AG09309 (cell line): ENCODE data around the gene TRMT11.

ENCODE experiments used
- DNase-seq: peaks from one replicate; pipeline ENCODE4 v3.0.0-alpha.2; 2010; ENCODE audit warnings: low read depth
- H3K4me3 ChIP-seq: 2 replicates; pipeline ENCODE4 v1.5.1; 2011; ENCODE audit warnings: mild to moderate bottlenecking, low read depth, low read length, moderate library complexity; ENCODE audit not compliant: control insufficient read depth
- TF ChIP-seq, protein P1 (sequence below): IDR thresholded peaks from 2 replicates; pipeline ENCODE4 v1.5.1; 2011; ENCODE audit warnings: mild to moderate bottlenecking, low read depth, low read length, inconsistent platforms; ENCODE audit not compliant: insufficient read depth, control insufficient read depth; ENCODE audit errors: missing control alignments

Gene TRMT11

DNA sequence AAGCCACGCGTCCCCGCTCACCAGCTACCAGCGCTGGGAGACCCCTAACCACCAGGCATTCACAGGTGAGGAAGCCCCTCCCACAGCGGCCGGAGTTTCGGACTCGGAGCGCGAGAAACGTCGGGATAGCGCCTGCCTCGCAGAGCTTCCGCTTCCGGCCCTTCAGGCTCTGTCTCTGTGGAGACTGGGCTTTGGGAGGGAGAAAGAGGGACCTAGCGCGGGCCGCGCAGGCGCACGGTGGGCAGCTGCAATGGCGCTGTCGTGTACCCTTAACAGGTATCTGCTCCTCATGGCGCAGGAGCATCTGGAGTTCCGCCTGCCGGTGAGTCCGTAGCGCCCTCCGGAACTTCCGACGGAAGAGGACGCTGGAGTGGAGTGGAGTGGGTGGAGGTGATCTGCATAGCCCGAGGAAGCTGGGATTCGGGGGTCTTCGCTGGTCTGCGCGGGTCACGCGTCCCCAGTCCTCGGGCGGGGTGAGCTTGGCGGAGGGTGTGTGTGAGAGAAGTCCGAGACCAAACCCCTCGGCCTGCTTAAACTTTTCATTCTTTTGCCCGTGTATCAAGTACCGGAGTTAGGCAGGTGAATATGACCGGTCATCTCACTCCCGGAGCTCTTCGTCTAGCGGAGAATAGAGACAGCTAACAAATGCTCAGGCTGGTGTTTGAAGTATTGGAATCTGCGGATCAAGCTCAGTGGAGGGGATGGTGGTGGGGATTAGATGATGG is at the start of gene TRMT11:
TSS of gene TRMT11 (plus strand) at position 240 of the 725 bp plus-strand sequence. CDS start at position 251, 11 bp downstream.
- DNase-seq, result no peak
- peak within 1 kb of the TSS; percentile 73 for H3K4me3 ChIP-seq
- TF ChIP-seq, protein P1, sequence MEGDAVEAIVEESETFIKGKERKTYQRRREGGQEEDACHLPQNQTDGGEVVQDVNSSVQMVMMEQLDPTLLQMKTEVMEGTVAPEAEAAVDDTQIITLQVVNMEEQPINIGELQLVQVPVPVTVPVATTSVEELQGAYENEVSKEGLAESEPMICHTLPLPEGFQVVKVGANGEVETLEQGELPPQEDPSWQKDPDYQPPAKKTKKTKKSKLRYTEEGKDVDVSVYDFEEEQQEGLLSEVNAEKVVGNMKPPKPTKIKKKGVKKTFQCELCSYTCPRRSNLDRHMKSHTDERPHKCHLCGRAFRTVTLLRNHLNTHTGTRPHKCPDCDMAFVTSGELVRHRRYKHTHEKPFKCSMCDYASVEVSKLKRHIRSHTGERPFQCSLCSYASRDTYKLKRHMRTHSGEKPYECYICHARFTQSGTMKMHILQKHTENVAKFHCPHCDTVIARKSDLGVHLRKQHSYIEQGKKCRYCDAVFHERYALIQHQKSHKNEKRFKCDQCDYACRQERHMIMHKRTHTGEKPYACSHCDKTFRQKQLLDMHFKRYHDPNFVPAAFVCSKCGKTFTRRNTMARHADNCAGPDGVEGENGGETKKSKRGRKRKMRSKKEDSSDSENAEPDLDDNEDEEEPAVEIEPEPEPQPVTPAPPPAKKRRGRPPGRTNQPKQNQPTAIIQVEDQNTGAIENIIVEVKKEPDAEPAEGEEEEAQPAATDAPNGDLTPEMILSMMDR, result peak; percentile 5

DNA sequence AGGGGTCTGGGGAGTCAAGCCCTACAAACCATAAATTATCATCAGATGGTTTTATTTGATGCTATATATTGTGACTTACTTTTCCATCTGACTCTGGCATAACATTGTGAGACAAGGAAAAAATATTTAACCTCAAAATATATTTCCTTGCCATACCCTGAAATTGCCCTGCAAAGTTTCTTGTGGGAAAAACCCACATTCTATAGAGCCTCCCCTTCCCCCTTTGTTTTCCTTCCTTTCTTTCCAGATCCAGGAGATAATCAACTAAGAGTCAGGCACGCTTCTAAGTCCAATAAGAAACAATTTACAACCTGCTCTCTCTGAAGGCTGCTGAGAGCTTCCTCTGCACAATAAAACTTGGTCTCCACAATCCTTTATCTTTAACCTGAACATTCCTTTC is 47.3 kb upstream of the TRMT11 start:
- H3K4me3 ChIP-seq, result no peak overlapping the region
- TF ChIP-seq, protein P1, result no peak
- no peak for DNase-seq

DNA sequence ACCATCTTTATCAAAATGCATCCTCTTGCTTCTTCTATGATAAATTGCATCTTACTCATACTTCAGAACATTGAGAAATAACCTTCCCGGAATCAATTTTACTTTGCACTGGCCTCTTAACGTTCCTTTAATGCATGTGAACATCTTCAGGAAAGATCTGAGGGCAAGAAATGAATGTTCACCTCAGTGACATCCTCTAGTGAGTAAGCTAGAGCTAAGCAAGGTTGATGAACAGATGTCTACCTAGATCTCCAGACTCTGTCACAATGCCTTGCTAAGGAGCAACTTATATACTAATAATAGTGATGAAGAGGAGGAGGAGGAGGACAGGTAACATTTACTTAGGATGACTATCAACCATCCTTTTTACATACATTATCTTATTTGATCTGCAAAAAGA is 46.5 kb upstream of the TRMT11 start:
- TF ChIP-seq, protein P1, result no peak
- no peak for DNase-seq
- no peak overlapping the region for H3K4me3 ChIP-seq

- H3K4me3 ChIP-seq, result no peak overlapping the region
- TF ChIP-seq, protein P1, result no peak
- peak; percentile 38 for DNase-seq
Measured at GRCh38 chr6:125940247-125941041, 45.9 kb upstream of the TRMT11 start.

DNA sequence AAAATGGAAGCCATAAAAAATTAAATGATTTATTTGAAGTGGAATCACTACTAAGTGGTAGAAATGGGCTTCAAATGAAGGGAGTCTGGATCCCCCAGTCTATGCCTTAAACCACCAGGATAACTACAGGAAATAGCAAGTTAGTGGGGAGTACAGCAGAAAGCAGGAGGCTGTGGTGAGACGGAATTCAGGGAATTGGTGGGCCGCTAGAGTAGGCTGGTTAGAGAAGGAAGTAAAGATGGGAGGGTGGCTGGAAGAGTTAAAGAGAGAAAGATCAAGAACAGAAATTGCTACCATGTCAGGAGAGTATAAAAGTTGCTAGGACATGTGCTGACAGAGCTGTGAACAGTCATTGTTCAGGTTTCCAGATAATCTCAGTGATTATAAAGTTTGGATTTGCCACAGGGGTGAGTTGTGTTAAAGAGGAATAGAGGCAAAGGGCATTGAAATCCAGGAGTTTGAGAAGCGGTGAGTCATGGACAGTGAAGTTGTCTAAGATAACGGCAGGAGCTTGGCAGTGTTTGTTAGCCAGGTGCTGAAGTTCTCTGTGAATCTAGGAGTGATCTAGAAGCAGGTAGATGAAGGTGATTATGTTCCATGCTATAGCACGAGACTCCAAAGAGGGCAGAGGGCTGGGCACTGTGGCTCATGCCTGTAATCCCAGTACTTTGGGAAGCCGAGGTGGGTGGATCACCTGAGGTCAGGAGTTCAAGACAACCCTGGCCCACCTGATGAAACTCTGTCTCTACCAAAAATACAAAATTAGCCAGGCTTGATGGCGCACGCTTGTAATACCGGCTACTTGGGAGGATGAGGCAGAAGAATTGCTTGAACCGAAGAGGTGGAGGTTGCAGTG is 43.4 kb upstream of the TRMT11 start:
- no peak overlapping the region for H3K4me3 ChIP-seq
- DNase-seq, result no peak
- TF ChIP-seq, protein P1, result no peak
